GM10266 (cell line): Measurements from ENCODE around the gene B4GALT5.
"Not testable (repeated sequence)": the region's sequence is repeated elsewhere in the genome, so short reads cannot be mapped to it uniquely, and the experiment has no call there.

Experiments
- DNase-seq: peaks from one replicate; pipeline ENCODE4 v3.0.0; 2012; ENCODE audit errors: extremely low spot score
- TF ChIP-seq, protein P1 (sequence below): IDR thresholded peaks from 2 replicates; pipeline ENCODE4 v1.5.1; 2012; ENCODE audit warnings: mild to moderate bottlenecking, low read depth; ENCODE audit not compliant: control insufficient read depth, insufficient read depth; ENCODE audit errors: missing control alignments

The B4GALT5 gene

DNA sequence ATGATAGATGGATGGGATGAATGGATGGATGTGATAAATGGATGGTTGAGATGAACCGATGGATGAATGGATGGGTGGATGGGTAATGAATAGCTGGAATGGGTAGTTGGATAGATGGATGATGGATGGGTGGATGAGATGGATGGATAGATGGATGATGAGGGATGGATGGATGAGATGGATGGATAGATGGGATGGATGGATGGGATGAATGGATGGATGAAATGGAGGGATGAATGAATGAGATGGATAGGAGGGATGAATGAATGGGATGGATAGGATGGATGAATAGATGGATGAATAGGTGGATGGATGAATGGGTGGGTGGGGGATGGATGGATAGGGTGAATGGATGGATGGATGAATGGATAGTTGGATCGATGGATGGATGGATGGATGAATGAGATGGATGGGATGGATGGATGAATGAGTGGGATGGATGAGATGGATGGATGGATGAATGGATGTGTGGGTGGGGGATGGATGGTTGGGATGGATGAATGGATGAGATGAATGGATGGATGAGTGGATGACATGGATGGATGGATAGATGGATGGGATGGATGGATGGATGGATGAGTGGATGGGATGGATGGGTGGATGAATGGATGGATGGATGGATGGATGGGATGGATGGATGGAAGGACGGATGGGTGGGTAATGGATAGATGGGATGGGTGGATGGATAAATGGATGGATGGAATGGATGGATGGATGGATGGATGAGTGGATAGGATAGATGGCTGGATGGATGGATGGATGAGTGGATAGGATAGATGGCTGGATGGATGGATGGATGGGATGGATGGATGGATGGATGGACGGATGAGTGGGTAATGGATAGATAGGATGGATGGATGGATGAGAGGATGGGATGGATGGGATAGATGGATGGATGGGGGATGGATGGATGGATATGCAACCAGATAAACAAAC lies 94.3 kb downstream of the B4GALT5 start:
- TF ChIP-seq, protein P1, sequence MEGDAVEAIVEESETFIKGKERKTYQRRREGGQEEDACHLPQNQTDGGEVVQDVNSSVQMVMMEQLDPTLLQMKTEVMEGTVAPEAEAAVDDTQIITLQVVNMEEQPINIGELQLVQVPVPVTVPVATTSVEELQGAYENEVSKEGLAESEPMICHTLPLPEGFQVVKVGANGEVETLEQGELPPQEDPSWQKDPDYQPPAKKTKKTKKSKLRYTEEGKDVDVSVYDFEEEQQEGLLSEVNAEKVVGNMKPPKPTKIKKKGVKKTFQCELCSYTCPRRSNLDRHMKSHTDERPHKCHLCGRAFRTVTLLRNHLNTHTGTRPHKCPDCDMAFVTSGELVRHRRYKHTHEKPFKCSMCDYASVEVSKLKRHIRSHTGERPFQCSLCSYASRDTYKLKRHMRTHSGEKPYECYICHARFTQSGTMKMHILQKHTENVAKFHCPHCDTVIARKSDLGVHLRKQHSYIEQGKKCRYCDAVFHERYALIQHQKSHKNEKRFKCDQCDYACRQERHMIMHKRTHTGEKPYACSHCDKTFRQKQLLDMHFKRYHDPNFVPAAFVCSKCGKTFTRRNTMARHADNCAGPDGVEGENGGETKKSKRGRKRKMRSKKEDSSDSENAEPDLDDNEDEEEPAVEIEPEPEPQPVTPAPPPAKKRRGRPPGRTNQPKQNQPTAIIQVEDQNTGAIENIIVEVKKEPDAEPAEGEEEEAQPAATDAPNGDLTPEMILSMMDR, result no peak
- no peak for DNase-seq

GRCh38 chr20:49618289-49618688 lies 95.4 kb downstream of the B4GALT5 start:
- DNase-seq, result no peak
- TF ChIP-seq, protein P1, result no peak

- DNase-seq, result not testable (repeated sequence)
Measured at GRCh38 chr20:49617394-49617793, 96.3 kb downstream of the B4GALT5 start.

- TF ChIP-seq, protein P1, result no peak
Measured at GRCh38 chr20:49616154-49617007, 97.3 kb downstream of the B4GALT5 start.

DNA sequence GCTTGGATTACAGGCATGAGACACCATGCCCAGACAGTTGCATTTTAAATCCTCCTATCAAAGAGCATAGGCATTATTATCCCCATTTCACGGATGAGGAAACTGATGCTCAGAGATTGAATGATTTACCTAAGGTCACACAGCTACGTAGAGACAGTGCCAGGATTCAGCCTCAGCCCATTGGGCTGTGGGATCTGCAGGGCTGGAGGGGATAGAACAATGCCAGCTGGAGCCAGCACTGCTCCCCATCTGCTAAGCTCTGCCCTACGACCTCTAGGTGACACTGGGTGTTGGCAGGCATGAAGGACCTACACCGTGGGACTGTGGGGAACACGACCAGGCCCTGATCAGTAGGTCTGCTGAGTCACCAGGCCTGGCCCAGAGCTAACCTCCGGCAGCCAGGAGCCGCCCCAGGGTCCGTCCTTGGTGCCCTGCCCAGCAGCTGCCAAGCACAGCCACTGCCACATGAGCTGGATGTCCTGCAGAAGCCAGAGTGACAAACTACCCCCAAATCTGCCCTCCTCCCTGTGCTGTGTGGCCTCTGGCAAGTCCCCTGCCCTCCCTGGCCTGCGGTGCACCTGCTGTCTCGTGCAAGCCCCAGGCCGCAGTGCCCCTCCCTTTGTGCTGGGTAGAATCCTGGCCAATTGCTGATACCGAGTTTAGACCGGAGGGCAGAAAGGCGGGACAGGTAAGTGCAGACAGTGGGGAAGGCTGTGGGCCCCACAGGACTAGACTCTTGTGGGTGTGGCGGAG lies 98.1 kb downstream of the B4GALT5 start:
- TF ChIP-seq, protein P1, result no peak
- no peak for DNase-seq

More at GRCh38 chr20:49616154-49617007, 97.3 kb downstream of the B4GALT5 start:
- DNase-seq, result no peak

GRCh38 chr20:49615051-49615400 lies 98.7 kb downstream of the B4GALT5 start:
- DNase-seq, result not testable (repeated sequence)

- DNase-seq, result no peak
- TF ChIP-seq, protein P1, result no peak
Measured at GRCh38 chr20:49614338-49615050, 99.2 kb downstream of the B4GALT5 start.
